Measurements from ENCODE around the gene SORCS3. TPM values are rescaled to one million over a fixed set of nuclear protein-coding genes. Genes with fewer than 3 reads are reported as not detected.

Gene SORCS3
- total and polyA plus RNA-seq, 9 of the 15 experiments (the other 6 are each of a cell fraction or from before 2014, with no cell fraction given) = not detected

DNA sequence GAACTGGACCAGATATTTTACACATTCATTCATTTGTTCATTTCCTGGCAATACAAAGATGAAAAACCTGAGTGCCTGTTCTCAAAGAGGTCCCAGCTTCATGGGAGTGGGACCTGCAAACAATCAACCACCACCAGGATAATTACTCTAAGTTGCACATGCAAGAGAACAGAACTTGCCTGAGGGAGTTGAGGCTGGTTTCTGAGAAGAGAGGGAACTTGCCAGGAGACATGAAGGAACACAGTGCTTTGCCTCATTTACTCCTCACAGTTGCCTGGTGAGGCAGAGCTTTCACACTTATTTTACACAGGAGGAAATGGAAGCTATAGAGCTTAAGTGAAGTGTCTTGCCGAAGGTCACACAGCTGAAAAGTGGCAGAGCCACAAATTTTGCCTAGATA lies 170.1 kb downstream of the SORCS3 start:
- TF ChIP-seq BCOR (IDR thresholded peaks at IDR 0.05) (no peak), KLF13 (tag; IDR thresholded peaks at IDR 0.05; ENCODE audit: borderline replicate concordance, low read depth) (no peak), TRIM24 (IDR thresholded peaks at IDR 0.05) (no peak), GABPB1 (CRISPR knock-in tag; IDR thresholded peaks at IDR 0.05) (no peak), ZNF24 (IDR thresholded peaks at IDR 0.05) (no peak), IRF2 (CRISPR knock-in tag; IDR thresholded peaks at IDR 0.05) (no peak), ZNF77 (CRISPR knock-in tag; IDR thresholded peaks at IDR 0.05) (no peak), SETDB1 (IDR thresholded peaks at IDR 0.05; ENCODE audit: low read length) (no peak)
- TF ChIP-seq, protein P1, sequence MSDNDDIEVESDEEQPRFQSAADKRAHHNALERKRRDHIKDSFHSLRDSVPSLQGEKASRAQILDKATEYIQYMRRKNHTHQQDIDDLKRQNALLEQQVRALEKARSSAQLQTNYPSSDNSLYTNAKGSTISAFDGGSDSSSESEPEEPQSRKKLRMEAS (CRISPR knock-in tag; IDR thresholded peaks at IDR 0.05) = no peak
- no peaks in the 10 kb centered on the region for H3K36me3 ChIP-seq (ENCODE audit: control insufficient read depth, insufficient read depth, low read length)
- no peaks in the 10 kb centered on the region for H3K9me1 ChIP-seq (ENCODE audit: control insufficient read depth, insufficient read depth, low read length)
- CTCF ChIA-PET (ENCODE audit: low intra/inter-chr PET ratio) = no interaction called here
- H3K9ac ChIP-seq (ENCODE audit: insufficient read depth in 1 of 2, low read depth in 2 of 2, low read length in 2 of 2) = no peak overlapping the region
- no peak overlapping the region for H3K4me2 ChIP-seq (ENCODE audit: insufficient read depth, low read length)
- H3K4me1 ChIP-seq (replicated peaks in 1 of 2; ENCODE audit: control insufficient read depth in 2 of 2, insufficient read depth in 2 of 2, low read length in 2 of 2) = no peaks in the 10 kb centered on the region
- DNase-seq (ENCODE audit: extremely low read depth in 1 of 4, low spot score in 3 of 4) (no peak), ATAC-seq (no peak), FAIRE-seq (no peak)
- no peak overlapping the region for H3K27ac ChIP-seq (ENCODE audit: extremely low read depth, low read depth, low read length)
- H3K27me3 ChIP-seq (ENCODE audit: control insufficient read depth in 2 of 2, insufficient read depth in 2 of 2, low read length in 2 of 2) = no peaks in the 10 kb centered on the region
- BruUV-seq (replicated peaks) = no TSS peak
- no peaks in the 10 kb centered on the region for H3K9me3 ChIP-seq (replicated peaks; ENCODE audit: control insufficient read depth, insufficient read depth, low read depth, low read length)
- in situ Hi-C loops (cut with MboI) (no loop called here), intact Hi-C loops (cut with micrococcal nuclease) (no loop called here)
- no peak overlapping the region for H3K4me3 ChIP-seq
- POLR2A ChIA-PET = no interaction called here
- no peaks in the 10 kb centered on the region for H3K79me2 ChIP-seq (ENCODE audit: control insufficient read depth, insufficient read depth, low read length)
- no peaks in the 10 kb centered on the region for H4K20me1 ChIP-seq (replicated peaks; ENCODE audit: control insufficient read depth, insufficient read depth, low read length)
- 0% methylated on average over 1 of the region's 1 CpG for WGBS (ENCODE audit: insufficient coverage, low coverage, missing lambda C conversion rate)
- no peak overlapping the region for H2AFZ ChIP-seq (ENCODE audit: low read depth, low read length)

DNA sequence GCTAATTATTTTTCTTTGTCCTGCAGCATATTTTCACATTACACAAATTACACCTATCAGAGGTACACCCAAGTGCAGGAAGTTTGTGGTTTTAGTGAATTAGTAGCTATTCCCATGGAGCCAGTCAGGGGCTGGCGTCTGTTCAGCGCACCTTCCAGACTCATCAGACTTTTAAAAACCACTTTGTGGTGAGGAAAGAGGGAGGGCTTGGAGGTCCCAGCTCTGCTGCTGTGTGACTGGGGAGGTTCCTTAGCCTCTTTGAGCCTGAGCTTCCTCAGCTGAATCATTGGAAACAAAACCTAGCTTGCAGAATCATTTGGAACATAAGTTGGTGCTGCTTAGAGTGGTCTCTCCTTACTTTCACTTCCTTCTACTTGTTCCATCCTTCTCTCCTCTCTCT lies 175.4 kb downstream of the SORCS3 start:
- H3K36me3 ChIP-seq (ENCODE audit: control insufficient read depth, insufficient read depth, low read length) = no peaks in the 10 kb centered on the region
- no peak overlapping the region for H3K4me2 ChIP-seq (ENCODE audit: insufficient read depth, low read length)
- no peak overlapping the region for H3K4me3 ChIP-seq
- H3K9me1 ChIP-seq (ENCODE audit: control insufficient read depth, insufficient read depth, low read length) = no peaks in the 10 kb centered on the region
- no peak for FAIRE-seq
- no peaks in the 10 kb centered on the region for H3K4me1 ChIP-seq (replicated peaks in 1 of 2; ENCODE audit: control insufficient read depth in 2 of 2, insufficient read depth in 2 of 2, low read length in 2 of 2)
- in situ Hi-C loops (cut with MboI) (no loop called here), intact Hi-C loops (cut with micrococcal nuclease) (no loop called here)
- no peak overlapping the region for H2AFZ ChIP-seq (ENCODE audit: low read depth, low read length)
- no peak for DNase-seq (ENCODE audit: extremely low read depth in 1 of 4, low spot score in 3 of 4)
- no peaks in the 10 kb centered on the region for H3K27me3 ChIP-seq (ENCODE audit: control insufficient read depth in 2 of 2, insufficient read depth in 2 of 2, low read length in 2 of 2)
- POLR2A ChIA-PET = no interaction called here
- no peaks in the 10 kb centered on the region for H3K9me3 ChIP-seq (replicated peaks; ENCODE audit: control insufficient read depth, insufficient read depth, low read depth, low read length)
- H3K9ac ChIP-seq (ENCODE audit: insufficient read depth in 1 of 2, low read depth in 2 of 2, low read length in 2 of 2) = no peak overlapping the region
- BruUV-seq (replicated peaks) = no TSS peak
- H3K79me2 ChIP-seq (ENCODE audit: control insufficient read depth, insufficient read depth, low read length) = no peaks in the 10 kb centered on the region
- WGBS (ENCODE audit: insufficient coverage, low coverage, missing lambda C conversion rate) = 0% methylated on average over 2 of the region's 2 CpGs
- no peaks in the 10 kb centered on the region for H4K20me1 ChIP-seq (replicated peaks; ENCODE audit: control insufficient read depth, insufficient read depth, low read length)
- no peak for ATAC-seq
- H3K27ac ChIP-seq (ENCODE audit: extremely low read depth, low read depth, low read length) = no peak overlapping the region
- CTCF ChIA-PET (ENCODE audit: low intra/inter-chr PET ratio) = no interaction called here
- TF ChIP-seq SMARCA4 (IDR thresholded peaks at IDR 0.05) (no peak), NBN (IDR thresholded peaks at IDR 0.05; ENCODE audit: low read depth) (no peak), SIN3B (IDR thresholded peaks at IDR 0.05; ENCODE audit: low read depth) (no peak), CAMTA2 (CRISPR knock-in tag; conservative IDR thresholded peaks at IDR 0.05) (no peak)

All from K562 (cell line).